Effector memory CD4-positive, alpha-beta T cell (primary cell): ENCODE measurements around the gene CTSZ.

Source experiments
- DNase-seq, 3 donors: peaks; one replicate each; pipeline ENCODE4 v3.0.0-alpha.2; 2020
- H3K27ac ChIP-seq: 2 replicates; pipeline ENCODE4 v1.7.0; 2013; ENCODE audit warnings: mild to moderate bottlenecking, low read length, moderate library complexity; ENCODE audit not compliant: insufficient read depth, poor library complexity, severe bottlenecking
- H3K27me3 ChIP-seq: replicated peaks from 2 replicates; pipeline ENCODE4 v1.7.0; 2013; ENCODE audit warnings: mild to moderate bottlenecking, low read length; ENCODE audit not compliant: insufficient read depth, control insufficient read depth, poor library complexity, severe bottlenecking
- H3K36me3 ChIP-seq: 2 replicates; pipeline ENCODE4 v1.7.0; 2013; ENCODE audit warnings: mild to moderate bottlenecking, low read length, moderate library complexity; ENCODE audit not compliant: control insufficient read depth, insufficient read depth
- H3K4me1 ChIP-seq: 2 replicates; pipeline ENCODE4 v1.7.0; 2013; ENCODE audit warnings: low read length, mild to moderate bottlenecking; ENCODE audit not compliant: control insufficient read depth, insufficient read depth, poor library complexity, severe bottlenecking
- H3K4me3 ChIP-seq: 2 replicates; pipeline ENCODE4 v1.7.0; 2013; ENCODE audit warnings: low read length, low read depth, mild to moderate bottlenecking; ENCODE audit not compliant: insufficient read depth, poor library complexity, severe bottlenecking
- H3K9me3 ChIP-seq: 2 replicates; pipeline ENCODE4 v1.7.0; 2013; ENCODE audit warnings: mild to moderate bottlenecking, low read length, moderate library complexity; ENCODE audit not compliant: control insufficient read depth

CTSZ gene

DNA sequence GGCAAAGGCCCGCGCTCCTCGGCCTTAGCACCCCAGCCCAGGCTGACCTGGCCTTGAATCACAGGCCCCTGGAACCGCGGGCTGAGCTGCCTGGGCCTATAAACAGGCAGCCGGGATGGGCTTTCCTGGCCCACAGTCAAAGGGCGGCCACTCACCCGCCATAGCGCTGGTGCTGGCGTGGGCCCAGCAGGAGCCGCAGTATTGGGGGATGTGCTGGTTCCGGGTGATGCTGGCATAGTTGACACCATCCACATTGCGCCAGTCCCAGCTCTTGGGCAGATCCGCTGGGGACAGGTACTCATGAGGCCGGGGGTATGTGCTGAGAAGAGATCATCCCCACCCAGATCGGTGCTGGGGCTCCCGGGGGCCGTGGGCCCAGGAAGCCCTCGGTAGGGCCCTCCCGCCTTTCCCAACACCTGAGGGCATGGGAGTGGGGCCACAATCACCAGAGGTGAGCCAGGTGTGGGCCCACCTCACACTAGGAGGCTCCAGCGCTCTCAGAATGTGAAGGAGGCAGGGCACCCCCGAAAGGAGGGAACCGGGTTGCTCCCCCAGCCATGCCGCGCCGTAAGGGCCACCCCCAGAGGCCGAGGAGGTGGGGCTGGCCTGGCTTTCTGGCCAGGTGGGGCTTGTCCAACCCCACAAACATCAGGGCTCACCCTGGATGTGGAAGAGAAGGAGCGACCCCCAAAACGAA is 739 bp downstream of the CTSZ start:
- Histone ChIP-seq H3K4me3 (peak overlapping the region; percentile 65), H3K4me1 (peaks cover 31% of the 10 kb centered on the region), H3K9me3 (no peaks in the 10 kb centered on the region), H3K27ac (peak overlapping the region; percentile 57), H3K36me3 (peaks cover 3% of the 10 kb centered on the region), H3K27me3 (no peaks in the 10 kb centered on the region)
- no peak for DNase-seq

DNA sequence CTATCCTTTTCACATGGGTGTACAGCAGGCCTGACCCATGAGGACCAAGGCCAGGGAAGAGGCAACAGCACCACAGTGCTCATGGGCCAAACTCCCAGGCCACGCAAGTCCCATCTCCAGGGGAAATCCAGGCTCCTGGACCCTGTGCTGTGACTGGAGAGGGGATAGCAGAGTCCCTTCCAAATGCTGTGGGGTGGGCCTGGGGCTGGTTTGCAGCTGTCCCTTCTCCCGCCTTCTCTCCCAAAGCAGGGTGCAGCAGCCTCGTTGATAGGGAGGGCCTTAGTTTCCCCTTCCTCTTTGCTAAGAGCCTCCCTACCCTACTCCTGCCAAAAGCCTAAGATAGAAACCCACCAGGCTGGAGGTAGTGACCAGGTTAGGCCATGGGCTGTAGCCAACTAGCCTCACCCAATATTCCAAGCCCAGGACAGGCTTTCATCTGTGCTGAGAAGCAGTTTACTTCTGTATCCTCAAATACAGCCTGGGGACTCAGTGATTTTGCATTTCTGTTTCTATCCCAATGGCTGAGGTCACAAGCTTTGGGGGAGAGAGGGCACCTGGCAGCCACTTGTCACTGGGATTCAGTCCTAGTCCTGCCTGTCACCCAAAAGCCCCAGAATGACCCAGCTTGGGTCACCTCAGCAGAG is 1.4 kb downstream of the CTSZ start:
- Histone ChIP-seq H3K9me3 (no peaks in the 10 kb centered on the region), H3K36me3 (peaks cover 6% of the 10 kb centered on the region), H3K4me1 (peaks cover 31% of the 10 kb centered on the region), H3K27me3 (no peaks in the 10 kb centered on the region), H3K27ac (peak overlapping the region; percentile 47), H3K4me3 (peak overlapping the region; percentile 65)
- no peak for DNase-seq

DNA sequence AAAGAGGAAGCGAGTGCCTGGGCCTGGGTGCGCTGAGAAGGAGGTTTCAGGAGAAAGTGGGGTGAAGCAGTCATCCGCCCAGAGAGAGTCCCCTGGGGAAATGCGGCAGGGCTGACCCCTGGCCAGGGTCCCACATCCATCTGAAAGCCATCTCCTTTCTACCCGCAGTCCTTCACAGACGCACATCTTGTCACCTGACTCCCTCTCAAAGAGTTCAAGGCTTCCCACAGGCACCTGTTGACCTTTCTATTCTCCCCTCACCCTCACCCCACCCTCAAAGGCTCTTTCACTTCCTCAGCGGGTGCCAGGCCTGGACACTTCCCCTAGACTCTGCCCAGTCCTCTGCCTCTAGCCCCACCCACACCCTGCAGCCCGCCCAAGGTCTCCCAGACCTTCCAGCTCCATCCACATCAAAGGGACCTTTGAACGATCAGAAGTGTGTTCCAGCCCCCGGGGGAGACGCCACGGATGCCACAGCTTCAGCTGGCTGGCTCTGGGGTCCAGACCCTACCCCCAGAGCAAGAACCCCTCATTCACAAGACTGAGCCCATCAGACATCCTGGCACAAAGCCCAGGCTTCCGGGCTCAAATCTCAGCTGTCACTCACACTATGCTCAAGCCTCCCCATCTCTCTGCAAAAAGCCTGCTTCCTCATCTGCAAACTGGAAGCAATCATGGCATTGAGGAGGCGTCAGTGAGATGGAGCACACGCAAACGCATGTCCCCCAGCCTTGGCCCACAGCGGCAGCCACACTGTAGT is 2.1 kb downstream of the CTSZ start:
- Histone ChIP-seq H3K27ac (peak overlapping the region; percentile 47), H3K36me3 (peaks cover 6% of the 10 kb centered on the region)

DNA sequence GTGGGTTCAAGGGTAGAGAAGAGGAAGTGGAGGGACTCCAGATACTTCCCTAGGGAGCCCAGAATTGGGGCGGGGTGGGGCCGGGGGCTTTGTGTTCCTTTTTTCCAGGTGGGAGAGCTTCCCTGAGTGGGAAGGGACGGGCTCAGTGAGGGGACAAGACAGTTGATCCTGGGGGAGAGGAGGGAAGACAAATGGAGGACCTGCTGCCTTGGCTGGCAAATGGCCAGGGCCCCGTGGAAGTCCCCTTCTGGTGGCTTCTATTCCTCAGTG is 2.6 kb downstream of the CTSZ start:
- peak overlapping the region; percentile 2 for H3K27ac ChIP-seq
- no peaks in the 10 kb centered on the region for H3K9me3 ChIP-seq
- H3K27me3 ChIP-seq: no peaks in the 10 kb centered on the region
- DNase-seq: peak; percentile 38 to 59 (median 43)
- H3K4me1 ChIP-seq: peaks cover 31% of the 10 kb centered on the region
- H3K4me3 ChIP-seq: no peak overlapping the region
- H3K36me3 ChIP-seq: peaks cover 6% of the 10 kb centered on the region

More for the DNA sequence above, 2.1 kb downstream of the CTSZ start:
- Histone ChIP-seq H3K9me3 (no peaks in the 10 kb centered on the region), H3K4me1 (peaks cover 31% of the 10 kb centered on the region), H3K27me3 (no peaks in the 10 kb centered on the region), H3K4me3 (peak overlapping the region; percentile 65)
- peak in 2 of 3 donors; percentile 13 to 18 for DNase-seq

DNA sequence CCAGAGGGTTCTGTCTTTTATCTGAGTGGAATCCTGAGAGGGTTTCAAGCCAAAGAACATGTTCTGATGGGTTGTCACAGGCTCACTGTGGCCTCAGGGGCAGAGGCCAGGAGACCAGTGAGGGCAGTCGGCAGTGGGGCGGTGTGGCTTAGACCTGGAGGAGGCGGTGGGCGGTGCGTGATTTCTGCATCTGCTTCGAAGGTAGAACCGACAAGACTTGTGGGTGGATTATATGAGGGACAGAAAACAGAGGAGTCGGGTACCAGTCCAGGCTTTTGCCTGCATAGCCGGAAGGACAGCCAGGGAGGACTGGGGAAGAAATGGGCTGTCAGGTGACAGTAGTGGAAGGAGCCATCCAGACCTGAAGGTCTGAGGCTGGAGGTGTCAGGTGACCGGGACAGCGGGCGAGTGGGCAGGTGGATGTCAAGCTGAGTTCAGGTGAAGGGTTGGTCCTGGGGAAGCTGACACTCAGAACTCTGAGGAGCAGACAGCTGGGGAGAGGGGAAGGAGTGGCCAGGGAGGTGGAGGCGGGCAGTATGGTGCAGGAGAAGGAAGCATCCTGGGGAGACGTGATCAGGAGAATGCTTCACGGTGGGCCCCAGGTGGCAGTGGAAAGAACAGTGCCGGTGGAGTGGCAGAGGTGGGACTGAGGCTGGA is 3.1 kb downstream of the CTSZ start:
- peaks cover 6% of the 10 kb centered on the region for H3K36me3 ChIP-seq
- no peaks in the 10 kb centered on the region for H3K9me3 ChIP-seq
- no peak overlapping the region for H3K4me3 ChIP-seq
- no peak for DNase-seq
- peaks cover 31% of the 10 kb centered on the region for H3K4me1 ChIP-seq
- H3K27me3 ChIP-seq: no peaks in the 10 kb centered on the region
- H3K27ac ChIP-seq: peak overlapping the region; percentile 2

DNA sequence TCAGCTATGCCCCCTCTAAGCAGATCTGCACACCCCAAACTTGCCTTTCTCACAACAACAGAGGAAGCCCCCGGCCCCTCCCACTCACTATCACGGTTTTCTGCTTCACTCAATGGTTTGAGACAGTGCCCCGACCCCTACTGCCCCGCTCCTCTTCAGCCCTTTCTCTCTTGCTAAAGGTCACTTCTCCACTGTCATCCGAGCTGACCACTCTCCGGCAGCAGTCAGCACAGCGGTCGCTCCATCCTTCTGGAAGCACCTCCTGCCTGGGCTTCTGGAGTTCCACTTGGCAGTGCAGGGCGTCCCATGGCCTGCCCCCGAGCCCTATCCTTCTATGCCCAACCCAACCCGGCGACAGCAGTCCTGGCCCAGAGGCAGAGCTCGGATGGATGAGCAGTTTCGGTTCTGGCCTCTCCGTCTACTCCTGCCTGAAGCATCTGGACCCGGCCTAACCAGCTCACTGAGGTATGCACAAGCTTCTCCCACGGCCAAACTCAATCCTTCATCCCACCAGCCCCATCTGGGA is 4.1 kb downstream of the CTSZ start:
- no peak overlapping the region for H3K4me3 ChIP-seq
- H3K27ac ChIP-seq: no peak overlapping the region
- H3K4me1 ChIP-seq: peaks cover 31% of the 10 kb centered on the region
- no peak for DNase-seq
- no peaks in the 10 kb centered on the region for H3K27me3 ChIP-seq
- no peaks in the 10 kb centered on the region for H3K9me3 ChIP-seq
- peaks cover 6% of the 10 kb centered on the region for H3K36me3 ChIP-seq

DNA sequence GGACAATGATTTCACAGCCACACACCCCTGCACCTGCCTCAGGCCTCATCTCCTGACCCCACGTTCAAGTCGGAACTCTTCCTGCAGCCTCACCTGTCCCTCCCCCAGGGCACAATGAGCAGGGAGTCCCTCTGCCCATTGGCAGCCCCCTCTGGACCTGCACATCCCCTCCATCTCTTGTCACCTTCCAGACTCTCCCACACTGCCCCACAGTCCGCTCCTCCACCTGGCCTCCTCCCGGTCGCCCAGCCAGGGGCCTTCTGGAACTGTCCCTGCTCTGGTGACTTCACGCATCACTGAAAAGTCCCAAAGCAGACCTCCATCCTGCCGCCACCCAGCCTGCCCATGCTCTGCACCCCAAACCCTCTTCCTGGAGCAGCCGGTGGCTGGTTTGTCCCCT is 4.7 kb downstream of the CTSZ start:
- DNase-seq: no peak
- Histone ChIP-seq H3K36me3 (peaks cover 10% of the 10 kb centered on the region), H3K4me1 (peaks cover 28% of the 10 kb centered on the region), H3K27ac (no peak overlapping the region), H3K27me3 (no peaks in the 10 kb centered on the region), H3K4me3 (no peak overlapping the region), H3K9me3 (no peaks in the 10 kb centered on the region)

DNA sequence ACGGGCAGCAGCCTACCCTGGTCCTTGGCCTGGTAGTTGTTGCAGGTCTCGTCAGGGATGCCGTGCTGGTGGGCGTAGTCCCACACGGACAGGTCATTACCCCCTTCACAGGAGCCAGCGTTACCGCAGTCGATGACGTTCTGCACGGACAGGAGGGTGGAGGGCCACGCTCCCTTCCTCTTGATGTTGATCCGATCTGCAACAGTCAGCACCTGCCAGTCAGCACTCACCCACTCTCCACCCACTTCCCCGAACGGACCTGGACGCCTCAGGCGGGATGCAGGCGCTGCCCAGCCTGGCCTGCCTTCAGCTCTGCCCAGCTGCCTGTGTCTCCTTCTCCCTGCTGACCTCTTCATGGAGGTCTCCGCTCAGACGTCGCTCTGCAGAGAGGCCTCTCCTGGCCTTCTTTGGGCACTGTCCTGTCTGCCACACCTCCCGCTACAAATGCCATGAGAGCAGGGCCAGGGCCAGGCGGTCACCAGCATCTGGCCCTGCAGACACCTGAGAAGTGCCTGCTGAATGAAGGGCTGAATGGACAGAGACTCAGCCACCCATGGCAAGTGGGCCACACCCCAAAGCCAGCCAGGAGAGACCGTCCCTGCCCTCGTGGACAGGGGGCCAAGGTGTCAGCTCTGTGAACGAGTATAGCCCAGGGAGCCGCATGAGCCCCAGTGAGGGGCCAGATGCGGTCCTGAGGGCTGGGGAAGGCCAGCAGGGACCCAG is 5.4 kb downstream of the CTSZ start:
- H3K4me1 ChIP-seq: peaks cover 26% of the 10 kb centered on the region
- peaks cover 12% of the 10 kb centered on the region for H3K36me3 ChIP-seq
- H3K27me3 ChIP-seq: no peaks in the 10 kb centered on the region
- H3K27ac ChIP-seq: no peak overlapping the region
- no peak overlapping the region for H3K4me3 ChIP-seq
- no peaks in the 10 kb centered on the region for H3K9me3 ChIP-seq
- DNase-seq: no peak

DNA sequence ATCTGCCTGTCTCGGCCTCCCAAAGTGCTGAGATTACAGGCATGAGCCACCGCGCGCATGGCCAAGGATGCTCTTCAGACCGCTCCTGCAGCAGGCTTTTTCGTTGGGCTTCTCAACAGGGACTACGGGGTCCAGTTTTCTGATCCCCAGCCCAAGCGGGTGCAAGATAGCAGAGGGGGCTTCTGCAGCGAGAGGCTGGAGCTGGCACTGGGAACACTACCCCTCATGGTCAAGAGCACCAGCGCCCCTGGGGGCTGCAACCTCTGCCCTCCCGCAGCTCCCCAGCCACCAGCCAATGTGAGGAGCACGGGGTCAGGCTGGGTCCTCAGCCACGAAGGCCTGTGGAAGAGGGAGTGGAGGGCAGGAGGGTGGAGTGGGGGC is 6.0 kb downstream of the CTSZ start:
- DNase-seq: no peak
- no peaks in the 10 kb centered on the region for H3K27me3 ChIP-seq
- no peak overlapping the region for H3K4me3 ChIP-seq

More for the DNA sequence above, 6.0 kb downstream of the CTSZ start:
- H3K9me3 ChIP-seq: no peaks in the 10 kb centered on the region
- no peak overlapping the region for H3K27ac ChIP-seq
- peaks cover 18% of the 10 kb centered on the region for H3K36me3 ChIP-seq
- peaks cover 20% of the 10 kb centered on the region for H3K4me1 ChIP-seq
